IPS DF 4.7 (cell line): Measurements from ENCODE around the gene SLC35E1.

ENCODE experiments used
- DNase-seq: peaks from one replicate; pipeline ENCODE4 v3.0.0-alpha.2; 2013; ENCODE audit warnings: low spot score; ENCODE audit errors: extremely low read depth

Gene SLC35E1

GRCh38 chr19:16598848-16599247 lies 26.6 kb upstream of the SLC35E1 start:
- no peak for DNase-seq

DNA sequence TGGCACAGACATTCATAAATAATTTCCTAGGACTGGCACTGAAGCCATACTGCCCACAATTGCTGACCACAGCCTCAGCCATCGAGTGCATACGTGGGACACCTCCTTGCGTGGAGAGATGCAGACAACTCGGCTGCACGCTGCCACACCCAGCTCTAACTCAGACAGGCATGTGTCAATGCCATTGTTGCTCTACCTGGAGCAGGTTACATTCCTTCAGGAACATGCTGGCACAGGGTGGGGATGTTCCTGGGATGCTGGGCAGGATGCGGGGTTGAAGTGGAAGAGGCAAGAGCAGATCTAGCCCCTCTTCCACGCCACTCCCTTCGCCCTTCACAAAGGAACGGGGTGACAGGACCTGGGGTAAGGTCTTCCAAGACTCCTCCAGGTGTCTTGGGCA lies 24.2 kb upstream of the SLC35E1 start:
- no peak for DNase-seq

DNA sequence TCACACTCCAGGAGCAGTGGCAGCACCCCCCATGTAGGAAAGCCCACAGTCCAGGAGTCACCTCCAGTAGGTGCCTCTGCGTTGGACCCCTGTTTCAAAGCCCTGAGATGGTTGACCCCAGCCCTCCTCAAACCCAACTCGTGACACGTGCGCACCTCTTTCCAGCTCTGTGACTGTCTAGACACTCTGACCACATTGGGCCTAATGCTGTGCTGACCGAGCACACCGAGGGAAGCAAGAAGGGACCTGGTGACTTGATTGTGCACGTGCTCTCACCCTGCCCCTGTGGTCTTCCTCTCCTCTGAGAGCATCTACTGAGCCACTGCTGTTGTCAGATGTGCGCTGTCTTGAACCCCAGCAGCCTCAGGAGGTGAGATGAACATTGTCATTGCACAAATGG lies 22.9 kb upstream of the SLC35E1 start:
- DNase-seq, result no peak

DNA sequence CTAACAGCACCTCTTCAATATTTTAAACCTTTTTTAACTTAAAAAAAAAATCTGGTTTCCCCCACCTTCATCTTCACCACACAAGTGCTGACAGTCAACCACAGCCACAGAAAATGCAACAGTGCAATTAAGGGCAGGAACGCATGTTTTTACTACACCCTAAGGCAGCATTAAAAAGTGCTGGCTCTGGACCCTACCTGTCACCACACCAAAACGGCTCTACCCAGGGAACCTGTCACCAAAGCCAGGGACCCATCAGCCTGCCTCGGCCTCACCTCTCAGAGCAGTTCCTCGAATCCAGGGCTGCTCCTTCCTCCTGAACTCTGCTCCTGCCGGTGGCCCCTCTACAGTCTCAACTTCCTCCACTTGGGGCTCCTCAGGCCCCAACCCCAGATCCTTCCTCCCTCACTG lies 22.5 kb upstream of the SLC35E1 start:
- no peak for DNase-seq

DNA sequence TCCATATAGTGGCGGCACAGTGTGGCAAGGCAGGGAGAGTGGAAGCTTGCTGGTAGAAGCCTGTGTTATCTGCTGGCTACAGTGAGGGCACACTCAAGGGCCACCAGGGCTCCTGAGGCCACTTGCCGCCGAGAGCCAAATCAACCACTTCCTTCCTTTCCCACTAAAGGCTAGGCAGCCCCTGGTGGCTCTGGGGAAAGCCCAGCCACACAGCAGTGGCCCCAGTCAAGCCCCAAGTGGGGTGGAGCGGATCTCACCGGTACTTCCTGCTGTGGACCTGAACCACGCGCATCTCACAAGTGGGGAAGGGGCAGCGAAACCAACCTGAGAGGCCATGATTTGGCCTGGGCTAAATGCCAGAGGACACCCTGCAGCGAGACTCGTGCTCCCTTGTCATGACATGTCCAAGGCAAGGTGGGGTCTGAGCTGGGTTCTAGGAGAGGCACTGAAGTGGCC lies 21.9 kb upstream of the SLC35E1 start:
- no peak for DNase-seq

DNA sequence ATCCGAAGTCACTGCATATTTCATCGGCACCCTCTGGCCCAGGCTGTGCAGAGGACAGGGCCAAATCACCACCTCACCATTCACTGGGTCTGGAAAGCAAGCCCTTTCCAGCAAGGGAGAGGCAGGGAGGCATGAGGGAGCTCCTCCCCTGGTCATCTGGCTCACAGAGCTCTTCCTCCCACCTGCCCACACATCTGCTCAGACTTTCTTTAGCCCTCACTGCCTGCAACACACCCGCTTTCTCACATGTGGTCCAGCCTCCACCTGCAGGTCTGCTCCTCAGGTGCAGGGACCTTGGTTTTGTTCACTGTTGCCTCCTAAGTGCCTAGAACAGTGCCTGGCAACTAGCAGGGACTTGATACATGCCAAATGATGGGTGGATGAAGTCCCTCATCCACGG lies 21.0 kb upstream of the SLC35E1 start:
- DNase-seq, result no peak

DNA sequence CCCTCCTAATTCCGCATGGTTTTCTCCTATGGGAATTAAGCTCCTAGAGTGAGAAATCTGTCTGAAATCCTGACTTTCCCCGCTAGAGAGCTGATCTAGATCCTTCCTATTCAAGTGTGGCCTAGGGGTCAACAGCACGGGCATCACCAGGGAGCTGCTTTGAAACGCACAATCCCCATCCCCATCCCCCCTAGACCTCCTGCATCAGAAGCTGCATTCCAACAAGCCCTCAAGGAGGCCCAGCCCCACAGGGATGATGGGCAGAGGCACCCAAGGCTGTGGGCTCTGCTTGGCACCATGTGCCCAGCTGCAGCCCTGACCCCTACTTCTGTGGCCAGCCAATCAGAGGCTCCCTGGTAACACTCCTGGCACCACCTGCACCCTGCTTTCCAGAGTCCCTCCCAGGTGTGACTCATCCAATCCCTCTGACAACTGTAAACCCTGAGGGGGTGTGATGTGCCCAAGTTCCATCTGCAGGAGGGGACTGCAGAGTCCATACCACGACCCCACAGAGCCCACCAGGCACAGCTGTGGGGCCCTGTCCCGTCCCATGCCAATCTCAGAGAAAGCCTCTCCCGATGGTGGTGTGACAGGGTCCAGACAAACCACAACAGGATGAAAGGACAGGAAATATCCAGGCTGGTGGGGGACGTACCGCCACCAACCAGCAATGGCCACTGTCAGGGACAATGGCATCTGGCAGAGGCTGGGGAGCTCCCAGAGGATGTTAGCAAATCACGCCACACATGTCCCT lies 19.8 kb upstream of the SLC35E1 start:
- DNase-seq, result no peak

DNA sequence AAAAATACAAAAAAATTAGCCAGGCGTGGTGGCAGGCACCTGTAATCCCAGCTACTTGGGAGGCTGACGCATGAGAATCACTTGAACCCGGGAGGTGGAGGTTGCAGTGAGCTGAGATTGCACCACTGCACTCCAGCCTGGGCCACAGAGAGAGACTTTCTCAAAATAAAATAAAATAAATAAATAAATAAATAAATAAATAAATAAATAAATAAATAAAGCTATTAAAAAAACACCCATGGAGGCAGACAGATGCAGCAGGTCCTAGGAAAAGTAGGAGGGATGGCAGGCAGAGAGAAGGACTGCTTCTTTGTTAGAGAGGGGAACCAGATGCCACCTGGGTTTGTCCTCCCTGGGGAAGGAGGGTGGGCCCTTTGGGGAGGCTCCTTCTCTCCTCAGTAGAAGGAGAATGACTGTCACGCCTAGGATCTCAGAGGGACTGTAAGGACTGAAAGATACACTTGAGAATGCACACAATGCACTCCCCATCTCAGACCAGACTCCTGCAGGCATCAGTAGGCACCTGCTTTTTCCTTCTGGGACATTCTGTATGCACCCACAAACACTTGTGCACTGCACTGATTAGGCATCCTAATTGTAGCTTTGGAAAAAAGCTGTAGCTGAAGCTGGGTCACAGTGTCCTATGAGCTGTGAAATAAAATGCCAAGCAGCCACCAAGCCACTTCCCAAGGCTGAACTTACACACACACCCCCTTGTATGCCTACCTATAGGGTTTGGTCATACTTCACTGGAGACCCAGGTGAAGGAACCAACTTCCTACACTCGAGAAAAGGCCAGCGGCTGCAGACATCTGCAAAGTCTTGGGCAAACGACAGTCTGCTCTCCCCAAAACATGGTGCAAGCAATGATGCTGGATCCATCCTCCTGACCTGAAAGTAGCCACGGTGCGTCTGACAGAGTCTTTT lies 18.9 kb upstream of the SLC35E1 start:
- DNase-seq, result no peak

- DNase-seq, result no peak
Measured at GRCh38 chr19:16589917-16590316, 17.7 kb upstream of the SLC35E1 start.

DNA sequence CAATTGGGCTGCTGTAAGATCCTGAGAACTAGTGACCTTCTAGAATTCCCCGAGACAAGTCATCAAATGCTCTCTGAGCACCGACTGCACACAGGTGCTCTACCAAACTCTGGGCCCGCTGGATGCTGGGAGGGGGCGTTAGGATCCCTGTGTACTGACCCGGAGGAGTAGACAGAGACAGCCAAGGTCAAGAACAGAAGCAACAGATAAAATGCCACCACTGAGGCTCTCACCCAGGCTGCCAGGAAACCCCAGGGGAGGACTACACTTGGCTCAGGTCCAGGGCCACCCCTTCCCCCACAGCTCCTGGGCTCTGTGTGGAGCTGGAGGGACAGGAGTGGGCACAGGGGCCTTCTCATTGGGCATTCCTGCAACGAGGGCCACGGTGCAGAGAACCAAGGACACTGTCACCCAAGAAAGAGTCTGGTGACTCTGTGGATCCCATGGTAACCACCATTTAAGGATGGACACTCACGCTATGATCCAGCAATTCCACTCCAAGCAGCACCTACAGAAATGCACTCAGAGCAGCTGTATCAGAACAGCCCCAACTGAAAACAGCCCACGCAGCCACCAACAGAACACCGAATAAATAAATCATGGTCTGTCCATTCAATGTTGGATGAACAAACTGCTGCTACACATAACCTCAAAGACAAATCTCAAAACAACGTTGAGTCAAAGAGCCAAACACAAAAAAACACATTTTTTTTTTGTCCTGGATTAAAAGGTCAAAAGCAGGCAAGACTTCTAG lies 16.8 kb upstream of the SLC35E1 start:
- no peak for DNase-seq

DNA sequence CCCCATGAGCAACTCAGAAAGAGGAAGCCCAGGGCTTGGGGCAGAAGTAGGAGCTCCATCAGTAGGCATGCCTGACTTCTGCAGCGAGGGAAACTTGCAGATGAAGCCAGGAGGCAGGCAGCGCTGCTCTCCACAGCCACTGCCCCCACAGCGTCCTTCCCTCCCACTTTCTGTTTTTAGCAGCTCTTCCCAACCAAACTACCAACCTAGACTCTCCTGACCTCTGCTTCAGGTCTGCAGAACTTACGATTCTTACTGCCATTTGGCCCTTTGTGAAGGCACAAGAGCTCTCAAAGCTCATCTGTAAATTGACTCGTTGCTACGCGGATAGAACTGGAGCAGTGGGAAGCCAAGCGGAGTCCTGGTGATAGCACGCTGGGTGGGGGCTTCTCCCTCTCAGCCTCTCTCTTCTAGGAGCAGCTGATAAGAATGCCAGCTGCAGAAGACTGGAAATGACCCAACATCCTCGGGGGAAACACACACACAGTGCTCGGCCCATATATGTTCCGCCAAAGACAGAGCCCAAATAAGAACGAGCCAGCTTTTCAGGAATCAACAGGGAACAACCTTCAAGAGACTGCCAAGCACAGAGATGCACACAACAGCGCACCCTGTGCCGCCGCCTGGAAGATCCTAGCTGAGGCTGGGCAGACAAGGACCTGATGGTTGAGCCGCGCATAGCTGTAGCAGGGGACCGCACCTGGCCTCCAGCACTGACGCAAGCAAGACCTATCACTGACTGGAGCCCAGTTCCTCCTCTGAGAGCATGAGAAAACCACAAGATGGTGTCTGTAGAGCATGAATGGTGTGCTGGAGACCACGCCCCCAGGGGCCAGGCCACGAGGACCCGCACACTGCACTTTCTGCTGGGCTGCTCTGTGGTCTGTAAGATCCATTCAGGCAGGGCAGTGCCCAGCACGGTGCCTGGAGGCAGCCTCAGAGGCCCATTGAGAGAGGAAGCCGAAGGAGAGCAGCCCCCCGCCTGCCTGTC lies 15.9 kb upstream of the SLC35E1 start:
- no peak for DNase-seq

- no peak for DNase-seq
Measured at GRCh38 chr19:16586991-16587832, 15.0 kb upstream of the SLC35E1 start.

DNA sequence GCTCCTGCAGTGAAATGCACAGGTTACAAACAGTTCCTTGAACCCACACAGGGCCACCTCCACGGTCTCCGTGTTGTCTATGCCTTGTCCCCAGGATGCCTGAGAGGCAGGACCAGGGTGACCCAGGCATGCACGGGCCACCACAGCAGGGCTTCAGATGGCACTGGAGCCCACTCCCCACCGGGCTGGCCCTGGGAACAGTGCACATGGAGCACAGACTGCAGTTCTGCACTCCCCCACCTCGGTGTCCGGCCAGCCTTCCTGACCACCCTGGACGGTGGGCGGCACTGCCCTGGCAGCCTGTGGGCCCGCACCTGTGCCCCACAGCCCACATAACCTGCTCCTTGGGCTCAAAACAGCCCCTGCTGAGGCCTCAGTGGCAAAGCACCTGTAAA lies 14.3 kb upstream of the SLC35E1 start:
- no peak for DNase-seq

DNA sequence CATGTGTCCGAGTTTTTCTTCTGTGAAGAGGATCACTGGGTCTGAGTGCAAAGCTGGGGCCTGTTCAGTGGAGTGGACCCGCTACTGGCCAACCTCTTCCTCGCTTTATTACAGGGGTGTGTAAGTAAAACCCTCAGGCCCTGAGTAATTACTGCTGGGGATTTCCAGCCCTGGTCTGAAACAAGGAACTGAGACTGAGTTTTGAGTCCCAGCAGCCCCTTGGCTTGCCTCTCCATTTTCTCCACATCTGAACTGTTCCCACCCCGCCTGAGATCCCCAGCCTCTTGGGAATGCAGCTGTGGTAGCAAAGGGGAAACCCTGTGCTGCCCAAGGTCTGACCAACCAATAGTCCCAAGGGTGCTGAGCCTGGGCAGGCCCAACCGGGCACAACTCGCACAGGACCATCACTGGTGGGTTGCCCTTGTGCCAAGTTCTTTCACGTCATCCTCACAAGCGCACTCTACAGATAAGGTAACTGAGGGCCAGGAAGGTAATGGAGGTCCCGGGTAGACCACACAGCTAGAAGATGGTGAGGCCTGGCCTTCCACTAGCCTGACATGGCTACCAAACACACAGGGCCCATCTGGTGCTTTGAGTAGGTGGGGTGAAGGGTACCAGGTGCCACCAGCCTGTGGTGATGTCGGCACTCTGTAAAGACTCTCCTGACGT lies 13.7 kb upstream of the SLC35E1 start:
- DNase-seq, result no peak

DNA sequence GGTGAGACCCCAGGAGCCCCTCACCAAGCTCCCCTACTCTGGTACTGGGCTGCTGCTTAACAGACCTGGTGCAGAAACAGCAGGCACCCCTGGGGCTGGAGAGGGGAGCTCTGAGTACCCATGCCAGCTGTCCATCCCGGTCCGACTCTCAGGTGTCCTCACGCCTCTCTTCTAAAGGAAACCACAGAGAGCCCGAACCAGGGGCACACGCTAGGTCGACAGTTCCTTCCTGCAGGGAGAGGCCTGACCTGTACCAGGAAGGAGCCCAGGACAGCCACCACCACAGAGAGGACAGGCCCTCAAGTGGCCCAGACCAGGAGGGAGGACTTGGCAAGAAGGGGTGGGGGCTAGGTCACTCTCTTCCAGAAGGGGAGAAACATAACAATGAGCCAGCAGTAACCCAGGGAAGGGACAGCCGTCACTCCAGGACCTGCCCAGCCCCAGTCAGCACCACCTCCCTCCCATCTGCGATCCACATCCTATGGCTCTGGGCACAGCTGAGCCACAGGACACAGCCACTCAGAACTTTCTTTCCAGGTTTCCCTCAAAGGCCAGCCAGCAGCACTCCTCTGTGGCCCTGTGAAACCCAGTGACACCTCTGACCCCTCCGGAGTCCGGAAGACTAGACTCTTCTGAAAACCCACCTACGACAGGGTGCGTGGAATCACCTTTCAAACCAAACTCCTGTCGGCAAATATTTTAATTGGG lies 13.0 kb upstream of the SLC35E1 start:
- no peak for DNase-seq

GRCh38 chr19:16584248-16585093 lies 12.3 kb upstream of the SLC35E1 start:
- DNase-seq, result peak; percentile 22

GRCh38 chr19:16582486-16583261 lies 10.5 kb upstream of the SLC35E1 start:
- no peak for DNase-seq
